GM21515 (cell line): Measurements from ENCODE around the gene CXCL11.
"Not testable (repeated sequence)": the region's sequence is repeated elsewhere in the genome, so short reads cannot be mapped to it uniquely, and the experiment has no call there.

Source experiments
- ATAC-seq: cut with Tn5 transposase; IDR thresholded peaks from one replicate; pipeline ENCODE4 v1.9.1; 2021; ENCODE audit not compliant: unreplicated experiment

Gene CXCL11

GRCh38 chr4:76043306-76043705 is 7.4 kb upstream of the CXCL11 start:
- not testable (repeated sequence) for ATAC-seq

GRCh38 chr4:76042241-76042998 is 6.5 kb upstream of the CXCL11 start:
- ATAC-seq, result not testable (repeated sequence)

- ATAC-seq, result no peak
Observed at GRCh38 chr4:76036855-76037254, 985 bp upstream of the CXCL11 start.

GRCh38 chr4:76035141-76035540 is 729 bp downstream of the CXCL11 start:
- ATAC-seq, result no peak

- ATAC-seq, result no peak
Observed at GRCh38 chr4:76029300-76029699, 6.6 kb downstream of the CXCL11 start.

- ATAC-seq, result no peak
Observed at GRCh38 chr4:76028350-76028765, 7.5 kb downstream of the CXCL11 start.

- no peak for ATAC-seq
Observed at GRCh38 chr4:76024065-76024464, 11.8 kb downstream of the CXCL11 start.

- ATAC-seq, result no peak
Observed at GRCh38 chr4:76023389-76023788, 12.5 kb downstream of the CXCL11 start, which contains the start of gene CXCL10. Gene CXCL10 (minus strand): TSS chr4:76023497. CDS start chr4:76023431, 66 bp downstream.

- ATAC-seq, result no peak
Observed at GRCh38 chr4:76022677-76023076, 13.2 kb downstream of the CXCL11 start.

GRCh38 chr4:76022031-76022430 is 13.8 kb downstream of the CXCL11 start:
- no peak for ATAC-seq

- no peak for ATAC-seq
Observed at GRCh38 chr4:76017056-76017686, 18.7 kb downstream of the CXCL11 start.

GRCh38 chr4:76016393-76016792 is 19.5 kb downstream of the CXCL11 start:
- ATAC-seq, result peak; percentile 65

GRCh38 chr4:76013540-76013939 is 22.3 kb downstream of the CXCL11 start:
- ATAC-seq, result no peak

GRCh38 chr4:76012388-76012801 is 23.5 kb downstream of the CXCL11 start:
- no peak for ATAC-seq

- peak; percentile 54 for ATAC-seq
Observed at GRCh38 chr4:76011700-76012387, 24.0 kb downstream of the CXCL11 start.

- ATAC-seq, result no peak
Observed at GRCh38 chr4:76011018-76011670, 24.7 kb downstream of the CXCL11 start.

GRCh38 chr4:76010576-76010975 is 25.3 kb downstream of the CXCL11 start:
- ATAC-seq, result no peak

- no peak for ATAC-seq
Observed at GRCh38 chr4:76009311-76009710, 26.6 kb downstream of the CXCL11 start.

GRCh38 chr4:76007089-76007862 is 28.6 kb downstream of the CXCL11 start, which contains the start of gene CXCL9:
Gene CXCL9 (minus strand): TSS chr4:76007509. CDS start chr4:76007449, 60 bp downstream.
- ATAC-seq, result no peak

- no peak for ATAC-seq
Observed at GRCh38 chr4:76003620-76004019, 32.2 kb downstream of the CXCL11 start.
